ENCODE results near the gene NUCKS1.

NUCKS1 gene

DNA sequence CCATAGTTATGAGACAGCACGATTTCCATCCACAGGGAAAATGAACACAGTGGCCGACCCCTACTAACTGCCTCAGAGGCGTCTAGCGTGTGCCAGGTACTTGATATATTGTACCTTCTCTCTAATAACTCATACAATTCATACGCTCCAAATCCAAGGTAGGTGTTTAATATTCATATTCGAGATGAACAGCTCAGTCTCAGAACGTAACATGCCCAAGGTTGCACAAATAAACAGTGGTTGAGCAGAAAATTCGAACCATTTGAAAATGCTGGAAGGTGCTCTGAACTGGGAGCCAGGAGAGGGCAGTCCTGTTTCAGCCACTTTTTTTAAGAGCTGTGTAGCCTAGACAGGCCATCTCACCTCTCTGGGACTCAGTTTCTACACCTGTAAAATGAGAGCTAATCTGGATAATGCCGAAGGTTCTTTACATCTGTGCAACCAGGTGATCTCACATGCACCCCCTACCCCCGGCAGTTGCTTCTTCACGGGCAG is 77.5 kb downstream of the NUCKS1 start:
- H3K9ac ChIP-seq (ENCODE audit: low read length), result no peak overlapping the region
- no peak overlapping the region for H3K27ac ChIP-seq (ENCODE audit: low read depth, low read length)
- no peaks in the 10 kb centered on the region for H3K9me3 ChIP-seq (ENCODE audit: low read length)
- peaks cover 0 to 21% of the 10 kb centered on the region in 2 donors for H3K27me3 ChIP-seq (ENCODE audit: control insufficient read depth in 1 of 2, insufficient read depth in 2 of 2, low read length in 2 of 2)
- H3K4me1 ChIP-seq (ENCODE audit: insufficient read depth, low read length), result peaks cover 5% of the 10 kb centered on the region
- no peaks in the 10 kb centered on the region for H3K36me3 ChIP-seq (ENCODE audit: insufficient read depth, low read length)
- no peak overlapping the region for H3K4me3 ChIP-seq (ENCODE audit: low read depth in 1 of 2, low read length in 2 of 2)

- Histone ChIP-seq H3K36me3 (ENCODE audit: insufficient read depth, low read length) (no peaks in the 10 kb centered on the region), H3K4me3 (ENCODE audit: low read depth in 1 of 2, low read length in 2 of 2) (no peak overlapping the region), H3K9ac (ENCODE audit: low read length) (no peak overlapping the region), H3K27me3 (ENCODE audit: control insufficient read depth in 1 of 2, insufficient read depth in 2 of 2, low read length in 2 of 2) (peaks cover 0 to 21% of the 10 kb centered on the region in 2 donors), H3K9me3 (ENCODE audit: low read length) (no peaks in the 10 kb centered on the region), H3K27ac (ENCODE audit: low read depth, low read length) (no peak overlapping the region), H3K4me1 (ENCODE audit: insufficient read depth, low read length) (peaks cover 5% of the 10 kb centered on the region)
Measured at GRCh38 chr1:205670611-205671430, 79.2 kb downstream of the NUCKS1 start.

DNA sequence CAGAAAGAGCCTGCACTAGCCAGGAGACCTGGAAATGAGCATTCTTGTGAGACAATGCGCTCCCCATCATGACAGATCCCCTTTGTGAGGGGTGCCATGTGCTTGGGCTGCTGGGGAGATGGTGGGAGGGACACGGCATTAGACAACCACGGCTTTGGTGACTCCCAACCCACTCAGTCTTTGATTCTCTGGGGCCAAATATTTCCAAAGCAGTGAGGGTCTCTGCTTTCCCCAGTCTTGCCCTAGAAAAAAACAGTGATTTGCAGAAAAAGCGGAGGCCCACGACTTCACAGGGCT is 79.9 kb downstream of the NUCKS1 start:
- Histone ChIP-seq H3K4me1 (ENCODE audit: insufficient read depth, low read length) (peaks cover 5% of the 10 kb centered on the region), H3K27me3 (ENCODE audit: control insufficient read depth in 1 of 2, insufficient read depth in 2 of 2, low read length in 2 of 2) (peaks cover 0 to 21% of the 10 kb centered on the region in 2 donors), H3K9ac (ENCODE audit: low read length) (no peak overlapping the region), H3K4me3 (ENCODE audit: low read depth in 1 of 2, low read length in 2 of 2) (no peak overlapping the region), H3K36me3 (ENCODE audit: insufficient read depth, low read length) (no peaks in the 10 kb centered on the region), H3K27ac (ENCODE audit: low read depth, low read length) (no peak overlapping the region), H3K9me3 (ENCODE audit: low read length) (no peaks in the 10 kb centered on the region)

- Histone ChIP-seq H3K36me3 (ENCODE audit: insufficient read depth, low read length) (no peaks in the 10 kb centered on the region), H3K27me3 (ENCODE audit: control insufficient read depth in 1 of 2, insufficient read depth in 2 of 2, low read length in 2 of 2) (peaks cover 0 to 21% of the 10 kb centered on the region in 2 donors), H3K9me3 (ENCODE audit: low read length) (no peaks in the 10 kb centered on the region), H3K27ac (ENCODE audit: low read depth, low read length) (no peak overlapping the region), H3K9ac (ENCODE audit: low read length) (no peak overlapping the region), H3K4me3 (ENCODE audit: low read depth in 1 of 2, low read length in 2 of 2) (no peak overlapping the region), H3K4me1 (ENCODE audit: insufficient read depth, low read length) (peaks cover 5% of the 10 kb centered on the region)
Measured at GRCh38 chr1:205669341-205670149, 80.4 kb downstream of the NUCKS1 start.

DNA sequence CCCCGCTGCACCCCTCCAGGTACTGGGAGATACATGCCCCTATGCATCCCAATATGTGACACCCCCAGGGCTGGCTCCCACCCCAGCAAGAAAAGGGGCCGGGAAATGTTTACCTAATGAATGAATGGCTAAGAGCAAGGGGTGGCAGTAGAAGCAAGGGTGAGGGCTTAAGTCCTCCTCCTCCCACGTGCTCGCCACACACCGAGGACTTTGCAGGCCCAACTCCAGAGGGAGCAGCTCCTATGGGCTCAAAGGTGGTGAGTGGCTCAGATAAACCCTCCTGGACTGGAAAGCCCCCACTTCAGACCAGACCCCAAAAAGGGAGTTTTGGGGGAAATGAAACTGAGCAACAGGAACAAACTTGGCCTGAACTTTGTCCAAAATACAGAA is 81.0 kb downstream of the NUCKS1 start:
- Histone ChIP-seq H3K27ac (ENCODE audit: low read depth, low read length) (no peak overlapping the region), H3K4me3 (ENCODE audit: low read depth in 1 of 2, low read length in 2 of 2) (no peak overlapping the region), H3K27me3 (ENCODE audit: control insufficient read depth in 1 of 2, insufficient read depth in 2 of 2, low read length in 2 of 2) (peaks cover 0 to 21% of the 10 kb centered on the region in 2 donors), H3K9ac (ENCODE audit: low read length) (no peak overlapping the region), H3K9me3 (ENCODE audit: low read length) (no peaks in the 10 kb centered on the region), H3K36me3 (ENCODE audit: insufficient read depth, low read length) (no peaks in the 10 kb centered on the region), H3K4me1 (ENCODE audit: insufficient read depth, low read length) (peaks cover 5% of the 10 kb centered on the region)

GRCh38 chr1:205667909-205668643 is 81.9 kb downstream of the NUCKS1 start:
- no peak overlapping the region for H3K9ac ChIP-seq (ENCODE audit: low read length)
- peaks cover 0 to 21% of the 10 kb centered on the region in 2 donors for H3K27me3 ChIP-seq (ENCODE audit: control insufficient read depth in 1 of 2, insufficient read depth in 2 of 2, low read length in 2 of 2)
- no peaks in the 10 kb centered on the region for H3K9me3 ChIP-seq (ENCODE audit: low read length)
- no peak overlapping the region for H3K27ac ChIP-seq (ENCODE audit: low read depth, low read length)
- H3K4me1 ChIP-seq (ENCODE audit: insufficient read depth, low read length), result peaks cover 5% of the 10 kb centered on the region
- H3K36me3 ChIP-seq (ENCODE audit: insufficient read depth, low read length), result no peaks in the 10 kb centered on the region
- no peak overlapping the region for H3K4me3 ChIP-seq (ENCODE audit: low read depth in 1 of 2, low read length in 2 of 2)

DNA sequence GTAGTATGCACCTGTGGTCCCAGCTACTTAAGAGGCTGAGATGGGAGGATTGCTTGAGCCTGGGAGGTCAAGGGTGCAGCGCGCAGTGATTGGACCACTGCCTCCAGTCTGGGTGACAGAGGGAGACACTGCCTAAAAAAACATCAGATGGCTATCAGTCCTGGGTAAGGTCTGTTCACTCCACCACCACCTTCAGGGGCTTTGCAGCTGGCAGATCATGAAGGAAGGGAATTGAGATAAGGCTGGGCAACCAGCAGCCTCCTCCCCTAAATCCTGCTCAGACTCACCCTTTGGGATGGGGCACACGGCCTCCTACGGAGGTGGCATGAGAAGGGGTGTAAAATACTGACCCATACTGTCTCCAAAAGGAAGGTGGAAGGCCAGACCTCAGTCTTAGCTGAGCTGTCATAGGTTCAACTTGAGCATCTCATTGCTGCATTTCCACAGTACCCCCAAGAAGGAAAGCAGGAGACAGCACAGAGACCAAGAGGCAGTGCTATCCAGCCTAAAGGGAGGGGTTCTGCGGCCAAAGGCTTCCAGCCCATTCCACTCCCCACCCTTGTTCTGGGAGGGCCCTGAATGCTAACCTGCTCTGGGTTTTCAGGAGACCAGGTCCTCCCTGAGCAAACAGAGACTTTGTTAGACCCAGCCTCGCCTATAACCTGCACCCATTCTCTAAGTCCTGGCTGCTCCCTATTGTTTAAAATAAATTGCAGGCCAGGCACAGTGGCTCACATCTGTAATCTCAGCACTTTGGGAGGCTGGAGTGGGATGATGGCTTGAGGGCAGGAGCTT is 83.4 kb downstream of the NUCKS1 start:
- H3K27me3 ChIP-seq (ENCODE audit: control insufficient read depth in 1 of 2, insufficient read depth in 2 of 2, low read length in 2 of 2), result peaks cover 0 to 21% of the 10 kb centered on the region in 2 donors
- no peak overlapping the region for H3K27ac ChIP-seq (ENCODE audit: low read depth, low read length)
- no peak overlapping the region for H3K4me3 ChIP-seq (ENCODE audit: low read depth in 1 of 2, low read length in 2 of 2)
- no peaks in the 10 kb centered on the region for H3K36me3 ChIP-seq (ENCODE audit: insufficient read depth, low read length)
- H3K9ac ChIP-seq (ENCODE audit: low read length), result no peak overlapping the region
- H3K9me3 ChIP-seq (ENCODE audit: low read length), result no peaks in the 10 kb centered on the region
- peaks cover 5% of the 10 kb centered on the region for H3K4me1 ChIP-seq (ENCODE audit: insufficient read depth, low read length)

GRCh38 chr1:205665201-205666045 is 84.6 kb downstream of the NUCKS1 start:
- Histone ChIP-seq H3K27me3 (ENCODE audit: control insufficient read depth in 1 of 2, insufficient read depth in 2 of 2, low read length in 2 of 2) (peaks cover 0 to 14% of the 10 kb centered on the region in 2 donors), H3K4me1 (ENCODE audit: insufficient read depth, low read length) (peaks cover 5% of the 10 kb centered on the region), H3K4me3 (ENCODE audit: low read depth in 1 of 2, low read length in 2 of 2) (no peak overlapping the region), H3K9ac (ENCODE audit: low read length) (no peak overlapping the region), H3K9me3 (ENCODE audit: low read length) (no peaks in the 10 kb centered on the region), H3K36me3 (ENCODE audit: insufficient read depth, low read length) (no peaks in the 10 kb centered on the region), H3K27ac (ENCODE audit: low read depth, low read length) (no peak overlapping the region)

GRCh38 chr1:205664399-205665017 is 85.5 kb downstream of the NUCKS1 start:
- H3K27me3 ChIP-seq (ENCODE audit: control insufficient read depth in 1 of 2, insufficient read depth in 2 of 2, low read length in 2 of 2), result peaks cover 0 to 6% of the 10 kb centered on the region in 2 donors
- H3K27ac ChIP-seq (ENCODE audit: low read depth, low read length), result no peak overlapping the region
- no peak overlapping the region for H3K9ac ChIP-seq (ENCODE audit: low read length)
- H3K36me3 ChIP-seq (ENCODE audit: insufficient read depth, low read length), result no peaks in the 10 kb centered on the region
- no peaks in the 10 kb centered on the region for H3K9me3 ChIP-seq (ENCODE audit: low read length)
- H3K4me3 ChIP-seq (ENCODE audit: low read depth in 1 of 2, low read length in 2 of 2), result no peak overlapping the region
- peaks cover 5% of the 10 kb centered on the region for H3K4me1 ChIP-seq (ENCODE audit: insufficient read depth, low read length)

Measured in muscle layer of colon (tissue), 2 donors.